Spleen (tissue), 11 donors: ENCODE measurements around the gene LIN28A. TPM values are rescaled to one million over a fixed set of nuclear protein-coding genes. Genes with fewer than 3 reads are reported as not detected.
A peak's percentile ranks its signal among the peaks of the same experiment; 100 is the strongest.

ENCODE experiments used
- DNase-seq: peaks from one replicate; pipeline ENCODE4 v3.0.0-alpha.2; 2020
- H3K27ac ChIP-seq, 8 donors: fragments of 200-600 bp; sonication (generic) in 7 of 8; 1 replicate in 4 of 8; 2 replicates in 4 of 8; pipeline versions ENCODE4 v1.5.0 to v1.8.0; 2016 to 2021; ENCODE audit warnings: inconsistent platforms in 4 of 8, mild to moderate bottlenecking in 4 of 8, moderate library complexity in 1 of 8
- H3K27me3 ChIP-seq, 7 donors: fragments of 200-600 bp; sonication (generic) in 6 of 7; replicated peaks in 1 of 7; 1 replicate in 4 of 7; 2 replicates in 3 of 7; pipeline versions ENCODE4 v1.5.0 to v1.8.0; 2016 to 2021; ENCODE audit warnings: inconsistent platforms in 3 of 7, mild to moderate bottlenecking in 1 of 7
- H3K36me3 ChIP-seq, 6 donors: fragments of 200-600 bp; sonication (generic) in 5 of 6; 1 replicate in 4 of 6; 2 replicates in 2 of 6; pipeline versions ENCODE4 v1.5.0 to v1.8.0; 2016 to 2021; ENCODE audit warnings: inconsistent platforms in 2 of 6
- H3K4me1 ChIP-seq, 6 donors: fragments of 200-600 bp; sonication (generic) in 5 of 6; 1 replicate in 3 of 6; 2 replicates in 3 of 6; pipeline versions ENCODE4 v1.5.0 to v1.8.0; 2016 to 2021; ENCODE audit warnings: inconsistent platforms in 3 of 6
- H3K4me3 ChIP-seq, 8 donors: fragments of 200-600 bp; sonication (generic) in 7 of 8; 1 replicate in 4 of 8; 2 replicates in 4 of 8; pipeline versions ENCODE4 v1.5.0 to v1.8.0; 2016 to 2021; ENCODE audit warnings: inconsistent platforms in 4 of 8, mild to moderate bottlenecking in 4 of 8, moderate library complexity in 2 of 8
- H3K9me3 ChIP-seq, 8 donors: fragments of 200-600 bp; sonication (generic) in 7 of 8; 1 replicate in 4 of 8; 2 replicates in 4 of 8; pipeline versions ENCODE4 v1.5.0 to v1.8.0; 2016 to 2021; ENCODE audit warnings: inconsistent platforms in 4 of 8
- CTCF ChIP-seq, 11 experiments: fragments of 200-600 bp in 7 of 11; fragments of 450-650 bp in 4 of 11; sonication (generic) in 4 of 11; IDR thresholded peaks in 8 of 11; conservative IDR thresholded peaks in 3 of 11; 1 replicate in 7 of 11; 2 replicates in 4 of 11; pipeline versions ENCODE4 v1.4.0 to v1.8.0; 2016 to 2021; ENCODE audit warnings: antibody characterized with exemption in 11 of 11, inconsistent platforms in 4 of 11, mild to moderate bottlenecking in 1 of 11
- POLR2A ChIP-seq, 3 donors: fragments of 450-650 bp; IDR thresholded peaks; one replicate each; pipeline ENCODE4 v1.5.1; 2017; ENCODE audit warnings: antibody characterized with exemption in 3 of 3, mild to moderate bottlenecking in 1 of 3
- POLR2AphosphoS5 ChIP-seq, 3 donors: sonication (generic); formaldehyde crosslinking; IDR thresholded peaks; one replicate each; pipeline ENCODE4 v1.5.1; 2017; ENCODE audit warnings: antibody characterized with exemption in 3 of 3
- WGBS, 5 donors: extraction: QIAGEN DNeasy Blood & Tissue Kit in 3 of 5; methylation state at CpG; one replicate each; pipeline versions ENCODE4 v1.1.5 to v1.1.7; 2013 to 2018; 5-methylcytosine and 5-hydroxymethylcytosine counted together
- intact Hi-C: fragments of 100-400 bp; cut with DNase I; formaldehyde crosslinking; loops from one replicate; pipeline ENCODE4 v1.15.0; 2023; ENCODE audit warnings: low total_unique reads
- polyA plus RNA-seq, 3 donors: library from polyadenylated mRNA; stranded (reverse); fragments of 200-250 nt; gene quantifications; one replicate each; pipeline ENCODE4 v1.2.1, GENCODE V29; 2013
- total RNA-seq, 7 donors: library from RNA; depleted of rRNA in 3 of 7; stranded (reverse); fragments of >200 nt in 3 of 7; fragmentation: NEBNext Ultra II Directional in 4 of 7; extraction: Animal tissue kit (Norgen Biotek cat#: 25700) in 4 of 7; gene quantifications; one replicate each; pipeline versions ENCODE4 v1.1.0 to v1.2.1, GENCODE V29; 2016 to 2021
- donor health status: healthy with polysubstance abuse.
- donor health status: DM: no; HTN: no; CAD: no; lungs with moderate emphysema.
- donor health status: DM: no; HTN: no; CAD: no.
- donor health status: Bipolar disorder and iron deficiency.
- donor health status: healthy.
- donor health status: DM: no; HTN: no; CAD: no.
- donor health status: DM: yes; HTN: yes; CAD: no.

LIN28A gene
- total and polyA plus RNA-seq, 10 donors = not detected

GRCh38 chr1:26418865-26419349 lies 8.3 kb downstream of the LIN28A start:
- no peak for DNase-seq
- WGBS, 5 donors = 44 to 59% (median 52%) methylated on average over 4 to 5 of the region's 5 CpGs
- no peak overlapping the region for H3K27ac ChIP-seq
- TF ChIP-seq POLR2AphosphoS5 (IDR thresholded peaks at IDR 0.05) (no peak), CTCF (IDR thresholded peaks at IDR 0.05 in 8 of 11, conservative IDR thresholded peaks at IDR 0.05 in 3 of 11) (no peak), POLR2A (IDR thresholded peaks at IDR 0.05) (no peak)
- peaks cover 0 to 50% (median 20%) of the 10 kb centered on the region in 7 donors for H3K27me3 ChIP-seq
- H3K4me1 ChIP-seq = peaks cover 0 to 5% (median 0%) of the 10 kb centered on the region in 6 donors
- H3K36me3 ChIP-seq = no peaks in the 10 kb centered on the region
- H3K4me3 ChIP-seq = no peak overlapping the region
- H3K9me3 ChIP-seq = no peaks in the 10 kb centered on the region
- intact Hi-C loops = loop anchor here (10.0 kb wide), 1 partner anchor 314 kb away; no protein-coding TSS in a partner anchor

- peaks cover 0 to 5% (median 0%) of the 10 kb centered on the region in 6 donors for H3K4me1 ChIP-seq
- WGBS, 5 donors = 74 to 88% (median 84%) methylated on average over 2 of the region's 2 CpGs
- no peaks in the 10 kb centered on the region for H3K9me3 ChIP-seq
- H3K27me3 ChIP-seq = peaks cover 0 to 50% (median 14%) of the 10 kb centered on the region in 7 donors
- TF ChIP-seq POLR2A (IDR thresholded peaks at IDR 0.05) = no peak
- no peak for TF ChIP-seq CTCF (IDR thresholded peaks at IDR 0.05 in 8 of 11, conservative IDR thresholded peaks at IDR 0.05 in 3 of 11)
- no peak for TF ChIP-seq POLR2AphosphoS5 (IDR thresholded peaks at IDR 0.05)
- no peak overlapping the region for H3K4me3 ChIP-seq
- intact Hi-C loops = loop anchor here (10.0 kb wide), 1 partner anchor 315 kb away; no protein-coding TSS in a partner anchor
- no peak for DNase-seq
- H3K27ac ChIP-seq = no peak overlapping the region
- no peaks in the 10 kb centered on the region for H3K36me3 ChIP-seq
Observed at GRCh38 chr1:26419494-26419893, 8.9 kb downstream of the LIN28A start.

- peaks cover 11 to 35% (median 27%) of the 10 kb centered on the region in 6 donors for H3K4me1 ChIP-seq
- H3K27me3 ChIP-seq = peaks cover 0 to 19% (median 0%) of the 10 kb centered on the region in 7 donors
- 93 to 96% (median 93%) methylated on average over 2 of the region's 2 CpGs for WGBS, 5 donors
- intact Hi-C loops = no loop called here
- no peaks in the 10 kb centered on the region for H3K9me3 ChIP-seq
- H3K4me3 ChIP-seq = no peak overlapping the region
- H3K36me3 ChIP-seq = peaks cover 0 to 12% (median 2%) of the 10 kb centered on the region in 6 donors
- no peak for DNase-seq
- no peak for TF ChIP-seq POLR2AphosphoS5 (IDR thresholded peaks at IDR 0.05)
- TF ChIP-seq CTCF (IDR thresholded peaks at IDR 0.05 in 8 of 11, conservative IDR thresholded peaks at IDR 0.05 in 3 of 11) = no peak
- TF ChIP-seq POLR2A (IDR thresholded peaks at IDR 0.05) = no peak
- no peak overlapping the region for H3K27ac ChIP-seq
Observed at GRCh38 chr1:26429721-26430120, 19.1 kb downstream of the LIN28A start.

GRCh38 chr1:26431979-26432695 lies 21.5 kb downstream of the LIN28A start, which contains the start of gene DHDDS:
Gene DHDDS (plus strand): TSS chr1:26432321. CDS start chr1:26432946, 625 bp downstream.
- TF ChIP-seq POLR2AphosphoS5 (IDR thresholded peaks at IDR 0.05) = peak; percentile 98 to 99 (median 99)
- TF ChIP-seq POLR2A (IDR thresholded peaks at IDR 0.05) = peak; percentile 60 to 75 (median 61)
- TF ChIP-seq CTCF (IDR thresholded peaks at IDR 0.05 in 8 of 11, conservative IDR thresholded peaks at IDR 0.05 in 3 of 11) = peak in 2 of 11 experiments; percentile 31 to 34
- intact Hi-C loops = no loop called here
- no peaks in the 10 kb centered on the region for H3K27me3 ChIP-seq
- peak; percentile 99 for DNase-seq
- peaks cover 3 to 37% (median 14%) of the 10 kb centered on the region in 6 donors for H3K36me3 ChIP-seq
- peak within 1 kb of the TSS in 7 of 8 donors; percentile 62 to 88 (median 79) for H3K27ac ChIP-seq
- H3K4me3 ChIP-seq = peak within 1 kb of the TSS; percentile 55 to 78 (median 64)
- peaks cover 11 to 49% (median 31%) of the 10 kb centered on the region in 6 donors for H3K4me1 ChIP-seq
- no peaks in the 10 kb centered on the region for H3K9me3 ChIP-seq
- whole genome bisulfite sequencing, 5 donors = 0 to 1% (median 0%) methylated on average over 45 of the region's 45 CpGs
